Measurements from ENCODE around the gene PHLDB1.

The PHLDB1 gene

DNA sequence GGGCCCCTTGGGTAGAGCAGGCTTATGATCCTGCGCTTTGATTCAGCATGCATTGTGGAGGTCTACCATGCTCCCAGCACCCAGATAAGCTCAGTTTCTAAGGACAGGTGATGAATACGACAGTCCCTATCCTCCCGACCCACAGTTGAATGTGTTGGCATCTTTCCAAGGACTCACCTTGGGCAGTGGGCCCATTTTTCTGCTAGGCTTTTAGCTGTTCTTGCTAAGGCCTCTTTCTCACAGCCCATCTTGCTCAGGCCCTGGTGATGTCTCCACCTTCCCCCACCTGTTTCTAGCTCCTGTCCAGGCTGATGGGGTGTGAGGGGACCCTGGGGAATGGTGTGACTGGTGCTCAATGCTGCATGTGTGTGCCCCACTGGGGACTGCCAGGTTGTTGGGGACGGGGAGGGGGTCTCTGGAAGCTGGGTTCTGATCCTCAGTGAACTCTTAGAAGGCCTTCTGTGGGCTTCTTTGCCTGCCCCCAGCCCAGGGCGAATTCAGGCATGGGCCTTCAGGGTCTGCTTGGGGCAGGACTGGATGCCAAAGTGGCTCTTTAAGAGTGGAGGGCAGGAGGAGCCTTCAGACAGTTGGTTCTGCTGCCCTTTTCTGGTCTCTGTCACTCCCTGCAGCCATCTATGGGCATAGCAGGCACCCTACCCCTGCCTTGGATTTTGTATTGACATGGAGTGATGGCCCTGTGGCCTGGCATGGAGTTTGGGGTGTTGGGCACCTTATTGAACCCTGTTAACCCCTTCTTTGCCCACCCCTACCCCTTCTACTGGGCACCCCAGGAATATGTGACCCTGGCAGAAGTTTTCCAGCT lies 33.1 kb downstream of the PHLDB1 start:
- DNase-seq (ENCODE audit: low spot score): no peak

- no peak for DNase-seq (ENCODE audit: low spot score)
Measured at GRCh38 chr11:118641397-118642019, 34.1 kb downstream of the PHLDB1 start.

- no peak for DNase-seq (ENCODE audit: low spot score)
Measured at GRCh38 chr11:118643142-118643994, 36.0 kb downstream of the PHLDB1 start.

GRCh38 chr11:118643995-118644345 lies 36.6 kb downstream of the PHLDB1 start:
- no peak for DNase-seq (ENCODE audit: low spot score)

- DNase-seq (ENCODE audit: low spot score): no peak
Measured at GRCh38 chr11:118644496-118644895, 37.1 kb downstream of the PHLDB1 start.

- no peak for DNase-seq (ENCODE audit: low spot score)
Measured at GRCh38 chr11:118645066-118645715, 37.8 kb downstream of the PHLDB1 start.

GRCh38 chr11:118646393-118646792 lies 39.0 kb downstream of the PHLDB1 start:
- no peak for DNase-seq (ENCODE audit: low spot score)

GRCh38 chr11:118648291-118648690 lies 40.9 kb downstream of the PHLDB1 start:
- no peak for DNase-seq (ENCODE audit: low spot score)

DNA sequence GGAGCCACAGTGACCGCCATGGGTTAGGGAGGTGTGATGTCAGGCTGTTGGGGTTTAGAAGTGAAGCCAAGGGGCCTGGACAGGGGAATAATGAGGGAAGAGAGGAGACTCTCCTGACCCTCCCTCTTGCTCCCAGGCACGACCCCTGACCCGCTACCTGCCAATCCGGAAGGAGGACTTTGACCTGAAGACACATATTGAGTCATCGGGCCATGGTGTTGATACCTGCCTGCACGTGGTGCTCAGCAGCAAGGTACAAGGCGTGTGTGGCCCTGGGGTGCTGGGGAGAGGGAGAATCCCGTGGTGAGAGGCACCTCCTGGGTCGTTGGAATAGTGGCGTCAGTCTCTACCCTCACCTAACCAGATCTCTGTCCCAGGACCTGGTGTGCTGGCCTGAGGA lies 42.5 kb downstream of the PHLDB1 start:
- DNase-seq (ENCODE audit: low spot score): no peak

DNA sequence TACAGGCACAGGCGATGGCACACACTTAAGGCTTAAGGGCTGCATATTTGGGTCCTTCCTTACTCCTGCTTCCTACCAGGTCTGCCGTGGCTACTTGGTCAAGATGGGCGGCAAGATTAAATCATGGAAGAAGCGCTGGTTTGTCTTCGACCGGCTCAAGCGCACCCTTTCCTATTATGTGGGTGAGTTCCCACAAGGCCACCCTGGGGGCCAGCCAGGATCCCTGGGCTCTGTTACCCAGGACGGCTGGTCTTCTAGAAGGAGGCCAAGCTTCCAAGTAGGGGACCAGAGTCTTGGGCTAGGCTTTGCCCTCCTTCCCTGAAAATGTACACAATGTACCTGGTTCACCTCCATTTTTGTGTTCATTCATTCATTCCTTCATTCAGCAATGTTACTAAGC lies 43.0 kb downstream of the PHLDB1 start:
- no peak for DNase-seq (ENCODE audit: low spot score)

GRCh38 chr11:118651820-118652219 lies 44.4 kb downstream of the PHLDB1 start:
- no peak for DNase-seq (ENCODE audit: low spot score)

- no peak for DNase-seq (ENCODE audit: low spot score)
Measured at GRCh38 chr11:118652681-118653181, 45.3 kb downstream of the PHLDB1 start.

DNA sequence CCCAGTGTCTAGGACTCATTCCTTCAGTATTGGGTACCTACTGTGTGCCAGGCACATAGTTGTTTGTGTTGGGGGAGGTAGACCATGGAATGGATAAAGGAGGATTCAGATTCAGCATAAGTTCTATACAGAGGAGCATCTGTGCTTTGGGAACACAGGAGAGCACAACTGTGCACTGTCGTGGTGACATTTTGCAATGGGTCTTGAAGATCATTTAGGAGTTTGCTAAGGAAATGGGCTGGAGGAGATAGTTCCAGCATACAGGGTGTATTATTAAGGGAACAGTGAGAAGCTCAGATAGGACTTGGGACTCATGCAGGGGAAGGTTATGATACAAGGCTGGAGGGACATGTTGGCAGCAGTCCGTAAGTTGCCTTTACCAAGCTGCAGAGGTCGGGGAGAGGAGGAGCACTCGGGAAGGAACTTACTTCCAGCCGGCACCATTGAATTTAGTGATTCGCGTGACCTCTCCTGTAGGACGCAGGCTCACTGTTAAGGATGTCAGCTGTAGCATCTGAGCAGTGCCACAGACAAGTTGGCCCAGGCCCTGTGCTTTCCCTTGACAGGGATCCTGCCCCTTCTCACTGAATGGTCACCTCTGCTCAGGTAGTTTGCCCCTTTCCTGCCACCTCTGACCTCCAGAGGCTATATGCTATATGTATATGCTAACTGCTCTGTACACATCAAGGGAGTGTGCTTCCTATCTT lies 46.4 kb downstream of the PHLDB1 start:
- DNase-seq (ENCODE audit: low spot score): no peak

DNA sequence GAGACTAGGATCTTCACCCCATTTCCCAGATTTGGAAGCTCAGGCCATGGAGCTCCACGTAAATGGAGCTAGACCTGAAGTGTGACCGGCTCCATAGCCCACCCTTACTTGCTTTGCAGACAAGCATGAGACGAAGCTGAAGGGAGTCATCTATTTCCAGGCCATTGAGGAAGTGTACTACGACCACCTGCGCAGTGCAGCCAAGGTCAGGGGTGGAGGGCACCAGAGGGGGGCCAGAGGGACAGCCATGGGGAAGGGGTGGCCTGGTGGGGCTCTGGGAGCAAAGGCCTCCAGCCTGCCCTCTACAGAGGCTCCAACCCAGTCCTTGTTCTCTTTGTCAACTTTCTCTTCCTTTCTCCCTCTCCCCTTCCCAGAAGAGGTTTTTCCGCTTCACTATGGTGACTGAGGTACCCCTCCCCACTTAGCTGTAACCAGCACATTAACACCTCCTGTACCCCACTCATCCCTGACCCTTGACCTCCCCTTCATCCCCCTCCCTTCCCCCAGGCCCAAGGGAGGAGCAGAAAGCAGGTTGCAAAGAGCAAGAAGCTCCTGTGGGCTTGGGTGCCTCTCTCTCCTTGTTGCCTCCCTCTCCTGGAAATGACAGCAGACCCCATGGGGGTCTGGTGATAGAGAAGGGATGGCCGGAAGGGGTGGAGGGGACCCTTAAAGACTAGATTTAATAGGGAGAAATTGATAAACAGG lies 48.2 kb downstream of the PHLDB1 start:
- no peak for DNase-seq (ENCODE audit: low spot score)

- no peak for DNase-seq (ENCODE audit: low spot score)
Measured at GRCh38 chr11:118656563-118657165, 49.2 kb downstream of the PHLDB1 start.

DNA sequence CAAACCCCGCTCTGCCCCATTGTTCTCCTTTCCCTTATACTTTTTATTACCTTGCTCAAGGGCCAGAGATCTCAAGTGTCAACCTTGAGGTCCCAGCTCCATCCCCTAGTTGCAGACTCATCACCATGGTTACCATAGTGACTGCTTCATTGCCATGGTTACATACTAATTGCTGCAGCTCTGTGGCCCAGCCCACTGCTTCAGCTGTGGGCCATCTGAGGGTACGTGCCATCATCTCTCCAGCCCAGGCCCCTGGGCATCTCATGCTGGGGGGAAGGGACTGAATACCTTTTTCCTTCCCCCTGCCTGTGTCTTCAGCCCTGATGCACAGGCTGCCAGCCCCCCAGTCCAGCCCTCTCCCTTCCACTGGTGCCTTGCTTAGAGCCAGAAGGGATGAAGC lies 49.8 kb downstream of the PHLDB1 start:
- no peak for DNase-seq (ENCODE audit: low spot score)

- DNase-seq (ENCODE audit: low spot score): no peak
Measured at GRCh38 chr11:118657709-118658428, 50.5 kb downstream of the PHLDB1 start.

- DNase-seq (ENCODE audit: low spot score): no peak
Measured at GRCh38 chr11:118658429-118659313, 51.3 kb downstream of the PHLDB1 start.

Measured in CD4-positive, alpha-beta T cell treated with Interleukin-6 at 100 ng/mL for 8 hours (primary cell).